Measurements from ENCODE around the gene PKP4. TPM values are rescaled to one million over a fixed set of nuclear protein-coding genes. Genes with fewer than 3 reads are reported as not detected.
"Not testable (repeated sequence)": the region's sequence is repeated elsewhere in the genome, so short reads cannot be mapped to it uniquely, and the experiment has no call there.

PKP4 gene
- total RNA-seq, 2 donors from 2014 or later = 90.5 to 102 TPM

- peaks cover 18% of the 10 kb centered on the region for H3K9me3 Mint-ChIP-seq
- Histone ChIP-seq H3K4me1 (ENCODE audit: control insufficient read depth, insufficient read depth, low read length) (no peaks in the 10 kb centered on the region), H3K4me3 (ENCODE audit: low read length) (no peak overlapping the region), H3K9ac (ENCODE audit: extremely low read depth, low read length, poor library complexity, severe bottlenecking) (no peak overlapping the region), H3K36me3 (ENCODE audit: control insufficient read depth, insufficient read depth, low read length) (no peaks in the 10 kb centered on the region), H3K9me3 (ENCODE audit: control insufficient read depth, low read length) (peaks cover 13% of the 10 kb centered on the region), H3K27ac (ENCODE audit: low read depth, low read length) (no peak overlapping the region), H3K27me3 (ENCODE audit: control insufficient read depth, insufficient read depth, low read length, poor library complexity, severe bottlenecking) (no peaks in the 10 kb centered on the region)
- DNase-seq = no peak
- H3K4me1 Mint-ChIP-seq = no peaks in the 10 kb centered on the region
- TF ChIP-seq, protein P1, sequence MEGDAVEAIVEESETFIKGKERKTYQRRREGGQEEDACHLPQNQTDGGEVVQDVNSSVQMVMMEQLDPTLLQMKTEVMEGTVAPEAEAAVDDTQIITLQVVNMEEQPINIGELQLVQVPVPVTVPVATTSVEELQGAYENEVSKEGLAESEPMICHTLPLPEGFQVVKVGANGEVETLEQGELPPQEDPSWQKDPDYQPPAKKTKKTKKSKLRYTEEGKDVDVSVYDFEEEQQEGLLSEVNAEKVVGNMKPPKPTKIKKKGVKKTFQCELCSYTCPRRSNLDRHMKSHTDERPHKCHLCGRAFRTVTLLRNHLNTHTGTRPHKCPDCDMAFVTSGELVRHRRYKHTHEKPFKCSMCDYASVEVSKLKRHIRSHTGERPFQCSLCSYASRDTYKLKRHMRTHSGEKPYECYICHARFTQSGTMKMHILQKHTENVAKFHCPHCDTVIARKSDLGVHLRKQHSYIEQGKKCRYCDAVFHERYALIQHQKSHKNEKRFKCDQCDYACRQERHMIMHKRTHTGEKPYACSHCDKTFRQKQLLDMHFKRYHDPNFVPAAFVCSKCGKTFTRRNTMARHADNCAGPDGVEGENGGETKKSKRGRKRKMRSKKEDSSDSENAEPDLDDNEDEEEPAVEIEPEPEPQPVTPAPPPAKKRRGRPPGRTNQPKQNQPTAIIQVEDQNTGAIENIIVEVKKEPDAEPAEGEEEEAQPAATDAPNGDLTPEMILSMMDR (conservative IDR thresholded peaks at IDR 0.05) = no peak
- no peak overlapping the region for H3K4me3 Mint-ChIP-seq
- H3K27me3 Mint-ChIP-seq (ENCODE audit: insufficient read depth) = peaks cover 1% of the 10 kb centered on the region
- H3K27ac Mint-ChIP-seq = no peak overlapping the region
- H3K36me3 Mint-ChIP-seq (ENCODE audit: low read depth) = no peaks in the 10 kb centered on the region
These were observed 238.6 kb downstream of the PKP4 start for GRCh38 chr2:158695305-158695704.

DNA sequence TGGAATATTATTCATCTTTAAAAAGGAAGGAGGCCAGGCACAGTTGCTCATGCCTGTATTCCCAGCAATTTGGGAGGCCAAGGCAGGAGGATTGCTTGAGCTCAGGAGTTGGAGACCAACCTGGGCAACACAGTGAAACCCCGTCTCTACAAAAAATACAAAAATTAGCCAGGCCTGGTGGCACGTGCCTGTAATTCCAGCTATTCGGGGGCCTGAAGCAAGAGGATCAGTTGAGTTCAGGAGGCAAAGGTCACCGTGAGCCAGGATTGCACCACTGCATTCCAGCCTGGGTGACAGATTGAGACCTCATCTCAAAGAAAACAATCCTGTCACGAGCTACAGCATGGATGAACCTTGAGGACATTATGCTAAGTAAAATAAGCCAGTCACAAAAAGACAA is 239.0 kb downstream of the PKP4 start:
- not testable (repeated sequence) for H3K4me3 ChIP-seq (ENCODE audit: low read length); H3K27ac Mint-ChIP-seq; H3K36me3 ChIP-seq (ENCODE audit: control insufficient read depth, insufficient read depth, low read length); H3K36me3 Mint-ChIP-seq (ENCODE audit: low read depth); DNase-seq; H3K27me3 Mint-ChIP-seq (ENCODE audit: insufficient read depth); H3K27me3 ChIP-seq (ENCODE audit: control insufficient read depth, insufficient read depth, low read length, poor library complexity, severe bottlenecking); H3K9ac ChIP-seq (ENCODE audit: extremely low read depth, low read length, poor library complexity, severe bottlenecking); H3K27ac ChIP-seq (ENCODE audit: low read depth, low read length); H3K4me1 ChIP-seq (ENCODE audit: control insufficient read depth, insufficient read depth, low read length); H3K4me3 Mint-ChIP-seq; H3K4me1 Mint-ChIP-seq
- peaks cover 13% of the 10 kb centered on the region for H3K9me3 ChIP-seq (ENCODE audit: control insufficient read depth, low read length)
- 89 to 92% methylated on average over 5 of the region's 5 CpGs for WGBS, 2 experiments (ENCODE audit: insufficient coverage in 1 of 2, insufficient read length in 1 of 2)
- H3K9me3 Mint-ChIP-seq = peaks cover 18% of the 10 kb centered on the region

DNA sequence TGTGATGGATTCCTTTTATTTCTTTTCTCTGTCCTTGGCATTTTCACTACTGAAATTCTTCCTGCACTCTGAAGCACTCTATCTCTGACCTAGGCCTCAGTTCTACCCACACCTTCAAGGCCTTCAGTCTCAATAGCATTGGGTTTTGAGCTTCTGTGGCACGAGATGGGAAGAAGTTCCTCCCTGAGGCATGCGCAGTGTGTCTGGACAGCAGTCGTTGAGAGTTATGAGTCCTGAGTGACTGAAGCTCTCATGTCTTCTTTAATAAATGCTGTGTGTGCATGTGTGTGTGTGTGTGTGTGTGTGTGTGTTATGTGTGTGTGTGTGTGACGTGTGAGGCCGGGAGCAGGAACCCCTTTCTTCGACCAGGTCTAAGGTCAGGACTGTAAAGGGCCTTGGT is 242.6 kb downstream of the PKP4 start:
- WGBS, 2 experiments (ENCODE audit: insufficient coverage in 1 of 2, insufficient read length in 1 of 2) = 91 to 100% methylated on average over 4 to 6 of the region's 6 CpGs
- Mint-ChIP-seq H3K9me3 (peaks cover 18% of the 10 kb centered on the region), H3K27me3 (ENCODE audit: insufficient read depth) (peaks cover 2% of the 10 kb centered on the region), H3K4me1 (peaks cover 5% of the 10 kb centered on the region), H3K36me3 (ENCODE audit: low read depth) (no peaks in the 10 kb centered on the region), H3K4me3 (no peak overlapping the region), H3K27ac (no peak overlapping the region)
- Histone ChIP-seq H3K4me3 (ENCODE audit: low read length) (no peak overlapping the region), H3K27ac (ENCODE audit: low read depth, low read length) (no peak overlapping the region), H3K9ac (ENCODE audit: extremely low read depth, low read length, poor library complexity, severe bottlenecking) (no peak overlapping the region), H3K36me3 (ENCODE audit: control insufficient read depth, insufficient read depth, low read length) (no peaks in the 10 kb centered on the region), H3K27me3 (ENCODE audit: control insufficient read depth, insufficient read depth, low read length, poor library complexity, severe bottlenecking) (no peaks in the 10 kb centered on the region), H3K9me3 (ENCODE audit: control insufficient read depth, low read length) (peaks cover 13% of the 10 kb centered on the region), H3K4me1 (ENCODE audit: control insufficient read depth, insufficient read depth, low read length) (no peaks in the 10 kb centered on the region)
- TF ChIP-seq, protein P1 (conservative IDR thresholded peaks at IDR 0.05) = no peak
- no peak for DNase-seq

DNA sequence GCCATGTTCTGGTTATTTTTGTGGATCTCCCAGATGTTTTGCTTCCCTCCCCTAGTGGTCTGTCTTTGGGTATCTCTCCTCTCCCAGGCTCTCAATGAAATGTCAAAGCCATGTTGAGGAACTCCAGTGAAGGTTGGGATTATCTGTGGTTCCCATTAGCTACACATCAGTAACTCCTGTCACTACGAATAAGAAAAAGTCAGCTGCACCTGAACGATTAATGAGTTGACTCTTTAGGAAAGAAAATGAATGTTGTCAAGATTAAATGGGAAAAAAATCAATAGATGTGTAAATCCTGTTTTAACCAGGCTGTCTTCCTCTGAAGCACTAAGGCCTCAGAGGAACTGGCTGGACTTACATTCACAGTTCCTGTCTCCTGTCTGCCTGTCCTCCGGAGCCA is 244.3 kb downstream of the PKP4 start:
- no peaks in the 10 kb centered on the region for H3K36me3 Mint-ChIP-seq (ENCODE audit: low read depth)
- H3K9me3 Mint-ChIP-seq = peaks cover 26% of the 10 kb centered on the region
- H3K27ac Mint-ChIP-seq = no peak overlapping the region
- Histone ChIP-seq H3K9ac (ENCODE audit: extremely low read depth, low read length, poor library complexity, severe bottlenecking) (no peak overlapping the region), H3K9me3 (ENCODE audit: control insufficient read depth, low read length) (peaks cover 13% of the 10 kb centered on the region), H3K4me3 (ENCODE audit: low read length) (no peak overlapping the region), H3K4me1 (ENCODE audit: control insufficient read depth, insufficient read depth, low read length) (no peaks in the 10 kb centered on the region), H3K27ac (ENCODE audit: low read depth, low read length) (no peak overlapping the region), H3K36me3 (ENCODE audit: control insufficient read depth, insufficient read depth, low read length) (no peaks in the 10 kb centered on the region), H3K27me3 (ENCODE audit: control insufficient read depth, insufficient read depth, low read length, poor library complexity, severe bottlenecking) (no peaks in the 10 kb centered on the region)
- H3K4me3 Mint-ChIP-seq = no peak overlapping the region
- peaks cover 5% of the 10 kb centered on the region for H3K4me1 Mint-ChIP-seq
- H3K27me3 Mint-ChIP-seq (ENCODE audit: insufficient read depth) = peaks cover 2% of the 10 kb centered on the region
- WGBS, 2 experiments (ENCODE audit: insufficient coverage in 1 of 2, insufficient read length in 1 of 2) = 66 to 84% methylated on average over 3 of the region's 3 CpGs
- no peak for DNase-seq
- TF ChIP-seq, protein P1 (conservative IDR thresholded peaks at IDR 0.05) = peak; percentile 23

Data from endodermal cell (in vitro differentiated cells).